ENCODE measurements around the gene HJURP.

Gene HJURP

DNA sequence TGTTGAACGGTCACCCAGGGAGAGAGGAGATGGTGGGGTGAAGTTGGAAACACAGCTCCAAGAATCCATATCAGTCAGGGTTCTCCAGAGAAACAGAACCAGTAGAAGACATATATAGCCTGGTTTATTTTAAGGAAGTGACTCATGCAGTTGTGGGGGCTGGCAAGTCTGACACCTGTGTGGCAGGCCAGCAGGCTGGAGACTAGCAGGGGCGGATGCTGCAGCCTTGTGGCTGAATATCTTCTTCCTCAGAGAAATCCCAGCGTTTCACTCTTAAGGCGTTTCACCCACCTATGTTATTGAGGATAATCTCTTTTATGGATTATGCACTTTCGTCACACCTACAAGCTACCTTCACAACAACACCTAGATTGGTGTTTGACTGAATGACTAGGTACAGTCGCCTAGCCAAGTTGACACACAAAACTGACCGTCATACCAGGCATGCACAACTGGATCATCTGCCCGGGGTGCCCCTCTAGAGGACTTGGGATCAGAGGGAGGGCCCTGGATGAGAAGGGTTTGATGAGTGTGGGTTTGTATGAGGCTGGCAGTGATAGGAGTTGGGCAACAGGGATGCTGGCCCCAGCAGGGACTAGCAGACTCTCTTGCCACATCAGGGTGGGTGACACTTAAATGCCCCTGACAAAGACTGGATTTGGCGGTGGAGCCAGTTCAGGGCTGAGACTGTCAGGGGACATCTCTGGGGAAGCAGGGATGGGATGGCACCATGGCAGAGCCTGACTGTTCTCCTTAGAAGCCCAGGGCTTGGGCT lies 52.8 kb downstream of the HJURP start:
- no peak overlapping the region for H3K27ac ChIP-seq
- no peak for TF ChIP-seq ZFX (IDR thresholded peaks at IDR 0.05)
- TF ChIP-seq, protein P1, sequence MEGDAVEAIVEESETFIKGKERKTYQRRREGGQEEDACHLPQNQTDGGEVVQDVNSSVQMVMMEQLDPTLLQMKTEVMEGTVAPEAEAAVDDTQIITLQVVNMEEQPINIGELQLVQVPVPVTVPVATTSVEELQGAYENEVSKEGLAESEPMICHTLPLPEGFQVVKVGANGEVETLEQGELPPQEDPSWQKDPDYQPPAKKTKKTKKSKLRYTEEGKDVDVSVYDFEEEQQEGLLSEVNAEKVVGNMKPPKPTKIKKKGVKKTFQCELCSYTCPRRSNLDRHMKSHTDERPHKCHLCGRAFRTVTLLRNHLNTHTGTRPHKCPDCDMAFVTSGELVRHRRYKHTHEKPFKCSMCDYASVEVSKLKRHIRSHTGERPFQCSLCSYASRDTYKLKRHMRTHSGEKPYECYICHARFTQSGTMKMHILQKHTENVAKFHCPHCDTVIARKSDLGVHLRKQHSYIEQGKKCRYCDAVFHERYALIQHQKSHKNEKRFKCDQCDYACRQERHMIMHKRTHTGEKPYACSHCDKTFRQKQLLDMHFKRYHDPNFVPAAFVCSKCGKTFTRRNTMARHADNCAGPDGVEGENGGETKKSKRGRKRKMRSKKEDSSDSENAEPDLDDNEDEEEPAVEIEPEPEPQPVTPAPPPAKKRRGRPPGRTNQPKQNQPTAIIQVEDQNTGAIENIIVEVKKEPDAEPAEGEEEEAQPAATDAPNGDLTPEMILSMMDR (conservative IDR thresholded peaks at IDR 0.05) = no peak

DNA sequence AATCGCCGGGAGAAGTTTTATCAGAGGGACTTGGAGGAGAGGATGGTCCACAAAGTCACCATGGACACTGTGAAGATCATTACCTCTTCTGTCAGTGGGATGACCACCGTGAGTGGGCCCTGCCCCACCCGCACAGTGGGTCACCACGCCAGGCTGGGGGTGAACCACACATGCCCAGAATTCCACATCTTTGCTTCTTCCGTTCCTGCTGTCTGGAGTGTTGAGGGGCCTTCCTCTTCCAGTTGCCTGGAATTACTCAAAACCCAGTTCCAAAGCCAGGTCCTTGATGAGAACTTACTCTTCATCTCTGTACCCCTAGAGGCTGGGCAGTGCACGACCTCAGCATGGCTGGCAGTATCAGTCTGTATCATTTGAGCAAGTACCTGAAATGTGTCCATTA lies 54.1 kb downstream of the HJURP start:
- no peak overlapping the region for H3K27ac ChIP-seq
- TF ChIP-seq, protein P1 (conservative IDR thresholded peaks at IDR 0.05) = no peak
- TF ChIP-seq ZFX (IDR thresholded peaks at IDR 0.05) = no peak

DNA sequence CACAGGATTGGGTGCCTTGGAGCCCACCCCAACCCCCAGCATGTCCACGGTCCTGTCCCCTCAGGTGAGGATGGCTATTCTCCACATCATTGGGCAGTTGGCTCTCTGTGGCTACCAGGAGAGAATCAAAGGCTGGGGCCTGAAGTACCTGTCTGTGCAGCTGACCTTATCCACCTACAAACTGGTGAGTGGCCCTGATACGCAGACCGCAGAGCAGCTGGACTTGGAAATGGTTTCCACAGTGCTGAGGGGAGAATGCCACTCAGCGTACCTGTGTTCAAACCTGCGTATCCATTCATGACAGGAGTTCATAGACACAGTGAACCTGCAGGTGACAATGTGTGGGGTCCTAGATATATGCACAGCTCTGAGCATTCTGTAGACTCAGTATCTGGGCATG lies 54.6 kb downstream of the HJURP start:
- no peak for TF ChIP-seq ZFX (IDR thresholded peaks at IDR 0.05)
- TF ChIP-seq, protein P1 (conservative IDR thresholded peaks at IDR 0.05) = no peak
- no peak overlapping the region for H3K27ac ChIP-seq

DNA sequence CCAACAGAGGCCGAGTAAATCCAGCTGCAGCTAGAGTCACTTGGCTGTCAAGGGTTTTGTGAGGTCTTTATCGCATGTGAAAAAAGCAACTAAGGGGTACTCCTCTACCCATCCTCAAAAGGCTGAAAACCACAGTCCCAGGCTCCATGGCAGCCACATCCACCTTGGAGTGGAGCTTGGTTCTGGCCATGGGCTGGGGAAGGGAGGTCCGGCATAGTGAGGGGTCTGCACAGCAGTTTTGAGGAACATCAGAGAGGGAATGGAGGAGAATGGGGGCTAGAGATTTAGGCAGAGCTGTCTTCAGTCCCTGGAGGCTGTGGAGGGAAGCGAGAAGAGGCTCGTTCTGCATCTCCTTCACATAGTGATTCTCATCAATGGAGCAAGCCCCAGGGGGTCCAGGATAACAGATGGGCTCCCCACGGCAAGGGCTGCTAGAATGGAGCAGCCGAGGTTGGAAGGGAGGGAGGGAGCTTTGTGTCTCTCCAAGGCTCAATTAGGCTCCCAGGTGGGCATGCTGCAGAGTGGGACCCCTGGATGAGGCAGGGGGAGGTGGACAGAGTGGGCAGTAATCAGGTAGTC lies 55.2 kb downstream of the HJURP start:
- no peak overlapping the region for H3K27ac ChIP-seq
- TF ChIP-seq, protein P1 (conservative IDR thresholded peaks at IDR 0.05) = no peak
- no peak for TF ChIP-seq ZFX (IDR thresholded peaks at IDR 0.05)

DNA sequence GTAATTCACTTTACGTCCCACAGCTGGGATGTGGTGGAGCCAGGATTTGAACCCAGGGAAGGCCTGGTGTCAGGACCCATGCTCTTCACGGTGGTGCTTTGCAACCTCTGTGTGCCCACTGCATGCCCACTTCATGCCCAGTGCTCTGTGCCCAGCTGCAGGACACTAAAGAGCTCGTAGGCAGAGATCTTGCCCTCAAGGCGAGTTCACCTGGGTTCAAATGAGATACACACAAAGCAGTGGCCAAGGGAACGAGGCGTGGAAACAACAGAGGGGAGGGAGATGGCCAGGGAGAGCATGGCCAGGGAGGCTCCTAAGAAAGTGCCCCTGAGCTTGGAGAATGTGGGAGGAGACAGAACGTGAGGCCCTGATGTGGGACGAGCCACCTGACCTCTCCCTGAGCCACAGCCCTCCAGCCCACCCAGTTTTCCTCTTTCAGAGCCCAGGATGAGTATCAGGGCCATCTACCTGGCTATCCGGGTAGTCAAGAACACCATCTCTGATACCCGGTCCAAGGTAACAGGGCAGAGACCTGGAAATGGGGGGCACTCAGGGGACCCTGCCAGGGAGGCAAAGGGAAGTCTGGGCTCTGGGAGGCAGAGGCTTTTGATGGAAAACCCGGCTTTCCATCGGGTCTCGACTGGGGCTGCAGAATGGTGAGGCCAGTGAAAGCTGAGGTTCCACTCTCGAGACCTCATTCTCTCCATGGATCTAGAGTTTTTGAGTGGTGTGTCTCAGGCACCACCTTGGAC lies 55.8 kb downstream of the HJURP start:
- TF ChIP-seq, protein P1 (conservative IDR thresholded peaks at IDR 0.05) = no peak
- no peak for TF ChIP-seq ZFX (IDR thresholded peaks at IDR 0.05)
- H3K27ac ChIP-seq = no peak overlapping the region

DNA sequence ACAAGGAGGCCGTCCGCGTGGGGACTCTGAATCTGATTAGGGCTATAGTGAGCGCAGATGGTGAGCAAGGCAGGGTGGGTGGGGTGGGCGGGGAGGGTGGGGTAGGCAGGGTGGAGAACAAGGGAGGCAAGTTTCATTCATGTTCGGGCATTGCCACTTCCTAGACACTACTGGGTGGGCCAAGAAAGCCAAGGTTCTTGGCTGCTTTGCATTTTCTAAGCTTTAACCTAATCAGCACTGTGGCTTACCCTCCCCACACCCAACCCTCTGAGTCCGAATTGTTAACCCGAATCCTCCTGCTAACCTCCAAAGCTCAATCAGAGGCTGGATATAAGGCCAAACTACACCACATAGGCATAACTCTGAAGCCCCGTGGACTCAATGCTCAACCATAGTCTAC lies 58.1 kb downstream of the HJURP start:
- TF ChIP-seq, protein P1 (conservative IDR thresholded peaks at IDR 0.05) = no peak
- TF ChIP-seq ZFX (IDR thresholded peaks at IDR 0.05) = no peak
- H3K27ac ChIP-seq = no peak overlapping the region

DNA sequence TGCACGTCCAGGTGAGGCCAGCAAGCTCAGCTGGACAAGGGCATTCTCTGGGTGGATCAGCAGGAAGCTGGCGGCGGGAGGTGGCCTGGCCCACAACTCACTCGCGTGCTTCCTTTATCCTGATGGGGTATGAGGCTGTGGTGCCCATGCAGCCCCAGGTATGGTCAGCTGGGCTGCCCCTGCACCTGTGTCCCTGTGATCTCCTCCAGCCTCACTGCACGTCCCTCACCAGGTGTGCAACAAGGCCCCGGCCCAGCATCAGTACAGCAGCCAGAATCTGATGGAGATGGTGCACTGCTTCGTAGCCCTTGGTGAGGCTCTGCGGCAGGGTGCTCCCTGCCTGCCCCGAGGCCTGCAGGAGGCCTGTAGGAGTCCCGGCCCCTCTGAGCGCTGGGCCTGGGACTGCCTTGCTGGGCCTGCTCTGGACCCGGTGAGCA lies 58.6 kb downstream of the HJURP start:
- no peak overlapping the region for H3K27ac ChIP-seq
- TF ChIP-seq ZFX (IDR thresholded peaks at IDR 0.05) = no peak
- TF ChIP-seq, protein P1 (conservative IDR thresholded peaks at IDR 0.05) = no peak
